Astrocyte (in vitro differentiated cells and primary cell): Measurements from ENCODE around the gene WDR47.

Experiments
- EZH2 ChIP-seq: IDR thresholded peaks from 2 replicates; pipeline ENCODE4 v1.6.1; 2012; ENCODE audit warnings: mild to moderate bottlenecking, low read length, inconsistent platforms; ENCODE audit not compliant: insufficient read depth
- TF ChIP-seq, protein P1 (sequence below): IDR thresholded peaks from 2 replicates; pipeline ENCODE4 v1.5.1; 2011; ENCODE audit warnings: low read depth, mild to moderate bottlenecking, inconsistent platforms, low read length, moderate library complexity; ENCODE audit not compliant: insufficient read depth

DNA sequence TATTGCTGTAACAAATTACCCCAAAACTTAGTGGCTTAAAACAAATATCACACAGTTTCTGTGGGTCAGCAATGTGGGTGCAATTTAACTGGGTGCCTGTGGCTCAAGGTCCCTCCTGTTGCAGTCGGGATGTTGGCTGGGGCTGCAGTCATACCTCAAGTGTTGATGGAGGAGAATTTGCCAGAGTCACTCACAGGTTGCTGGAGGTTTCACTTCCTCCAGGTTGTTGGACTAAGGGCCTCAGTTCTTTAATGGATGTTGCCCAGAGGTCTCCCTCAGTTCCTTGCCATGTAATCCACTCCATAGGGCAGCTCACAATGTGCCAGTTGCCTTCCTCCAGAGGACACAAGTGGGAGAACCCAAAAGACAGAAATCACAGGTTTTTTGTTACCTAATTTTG is 36.4 kb upstream of the WDR47 start:
- TF ChIP-seq, protein P1, sequence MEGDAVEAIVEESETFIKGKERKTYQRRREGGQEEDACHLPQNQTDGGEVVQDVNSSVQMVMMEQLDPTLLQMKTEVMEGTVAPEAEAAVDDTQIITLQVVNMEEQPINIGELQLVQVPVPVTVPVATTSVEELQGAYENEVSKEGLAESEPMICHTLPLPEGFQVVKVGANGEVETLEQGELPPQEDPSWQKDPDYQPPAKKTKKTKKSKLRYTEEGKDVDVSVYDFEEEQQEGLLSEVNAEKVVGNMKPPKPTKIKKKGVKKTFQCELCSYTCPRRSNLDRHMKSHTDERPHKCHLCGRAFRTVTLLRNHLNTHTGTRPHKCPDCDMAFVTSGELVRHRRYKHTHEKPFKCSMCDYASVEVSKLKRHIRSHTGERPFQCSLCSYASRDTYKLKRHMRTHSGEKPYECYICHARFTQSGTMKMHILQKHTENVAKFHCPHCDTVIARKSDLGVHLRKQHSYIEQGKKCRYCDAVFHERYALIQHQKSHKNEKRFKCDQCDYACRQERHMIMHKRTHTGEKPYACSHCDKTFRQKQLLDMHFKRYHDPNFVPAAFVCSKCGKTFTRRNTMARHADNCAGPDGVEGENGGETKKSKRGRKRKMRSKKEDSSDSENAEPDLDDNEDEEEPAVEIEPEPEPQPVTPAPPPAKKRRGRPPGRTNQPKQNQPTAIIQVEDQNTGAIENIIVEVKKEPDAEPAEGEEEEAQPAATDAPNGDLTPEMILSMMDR = no peak
- TF ChIP-seq EZH2 = no peak
